Parathyroid adenoma (tissue), 2 donors: ENCODE data around the gene PGC.

Experiments used
- H2AFZ ChIP-seq: fragments of 300-600 bp; sonication (generic); one replicate; pipeline ENCODE4 v1.7.0; 2017; ENCODE audit warnings: antibody characterized with exemption, mild to moderate bottlenecking
- H3K27ac ChIP-seq: fragments of 300-600 bp; sonication (generic); one replicate; pipeline ENCODE4 v1.7.0; 2017
- H3K27me3 ChIP-seq: fragments of 300-600 bp; sonication (generic); one replicate; pipeline ENCODE4 v1.7.0; 2017; ENCODE audit warnings: low read length; ENCODE audit not compliant: control insufficient read depth, insufficient read depth
- H3K36me3 ChIP-seq: fragments of 300-600 bp; sonication (generic); one replicate; pipeline ENCODE4 v1.7.0; 2017; ENCODE audit warnings: low read length; ENCODE audit not compliant: control insufficient read depth, insufficient read depth
- H3K4me1 ChIP-seq: fragments of 300-600 bp; sonication (generic); one replicate; pipeline ENCODE4 v1.7.0; 2017; ENCODE audit warnings: control low read depth
- H3K4me2 ChIP-seq: fragments of 300-600 bp; sonication (generic); one replicate; pipeline ENCODE4 v1.7.0; 2017; ENCODE audit warnings: low read length
- H3K4me3 ChIP-seq: fragments of 300-600 bp; sonication (generic); one replicate; pipeline ENCODE4 v1.7.0; 2017; ENCODE audit warnings: low read depth, low read length
- H3K79me2 ChIP-seq: fragments of 300-600 bp; sonication (generic); one replicate; pipeline ENCODE4 v1.7.0; 2017; ENCODE audit warnings: control low read depth
- H3K9ac ChIP-seq: fragments of 300-600 bp; sonication (generic); one replicate; pipeline ENCODE4 v1.7.0; 2017; ENCODE audit warnings: mild to moderate bottlenecking
- H3K9me3 ChIP-seq: fragments of 300-600 bp; sonication (generic); one replicate; pipeline ENCODE4 v1.7.0; 2017; ENCODE audit warnings: low read length; ENCODE audit not compliant: control insufficient read depth
- TF ChIP-seq, protein P1 (sequence below): fragments of 300-600 bp; sonication (generic); IDR thresholded peaks from one replicate; pipeline ENCODE4 v1.7.0; 2017; ENCODE audit warnings: antibody characterized with exemption, mild to moderate bottlenecking
- donor health status: primary hyperparathyroidism.

The PGC gene

DNA sequence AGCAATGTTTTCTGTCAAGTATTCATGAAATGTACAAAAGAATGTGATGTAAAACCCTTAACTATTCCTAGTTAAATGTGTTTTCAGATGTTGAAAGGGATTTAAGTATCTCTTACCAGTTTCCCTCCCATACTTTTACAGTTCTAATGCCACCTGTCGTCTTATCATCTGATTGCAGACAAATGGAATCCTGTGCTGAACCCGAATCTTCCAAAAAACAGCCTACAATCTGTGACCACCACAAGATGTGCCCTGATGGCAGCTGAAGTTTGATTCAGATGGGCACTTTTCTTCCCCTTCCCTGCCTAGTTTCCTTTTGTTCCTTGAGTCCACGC is 42.2 kb upstream of the PGC start:
- no peaks in the 10 kb centered on the region for H3K36me3 ChIP-seq
- H3K4me1 ChIP-seq = peaks cover 6% of the 10 kb centered on the region
- H3K79me2 ChIP-seq = no peaks in the 10 kb centered on the region
- no peaks in the 10 kb centered on the region for H3K27me3 ChIP-seq
- H3K4me3 ChIP-seq = no peak overlapping the region
- H3K27ac ChIP-seq = no peak overlapping the region
- H3K4me2 ChIP-seq = no peak overlapping the region
- TF ChIP-seq, protein P1, sequence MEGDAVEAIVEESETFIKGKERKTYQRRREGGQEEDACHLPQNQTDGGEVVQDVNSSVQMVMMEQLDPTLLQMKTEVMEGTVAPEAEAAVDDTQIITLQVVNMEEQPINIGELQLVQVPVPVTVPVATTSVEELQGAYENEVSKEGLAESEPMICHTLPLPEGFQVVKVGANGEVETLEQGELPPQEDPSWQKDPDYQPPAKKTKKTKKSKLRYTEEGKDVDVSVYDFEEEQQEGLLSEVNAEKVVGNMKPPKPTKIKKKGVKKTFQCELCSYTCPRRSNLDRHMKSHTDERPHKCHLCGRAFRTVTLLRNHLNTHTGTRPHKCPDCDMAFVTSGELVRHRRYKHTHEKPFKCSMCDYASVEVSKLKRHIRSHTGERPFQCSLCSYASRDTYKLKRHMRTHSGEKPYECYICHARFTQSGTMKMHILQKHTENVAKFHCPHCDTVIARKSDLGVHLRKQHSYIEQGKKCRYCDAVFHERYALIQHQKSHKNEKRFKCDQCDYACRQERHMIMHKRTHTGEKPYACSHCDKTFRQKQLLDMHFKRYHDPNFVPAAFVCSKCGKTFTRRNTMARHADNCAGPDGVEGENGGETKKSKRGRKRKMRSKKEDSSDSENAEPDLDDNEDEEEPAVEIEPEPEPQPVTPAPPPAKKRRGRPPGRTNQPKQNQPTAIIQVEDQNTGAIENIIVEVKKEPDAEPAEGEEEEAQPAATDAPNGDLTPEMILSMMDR = no peak
- no peaks in the 10 kb centered on the region for H3K9me3 ChIP-seq
- no peak overlapping the region for H3K9ac ChIP-seq
- no peak overlapping the region for H2AFZ ChIP-seq

DNA sequence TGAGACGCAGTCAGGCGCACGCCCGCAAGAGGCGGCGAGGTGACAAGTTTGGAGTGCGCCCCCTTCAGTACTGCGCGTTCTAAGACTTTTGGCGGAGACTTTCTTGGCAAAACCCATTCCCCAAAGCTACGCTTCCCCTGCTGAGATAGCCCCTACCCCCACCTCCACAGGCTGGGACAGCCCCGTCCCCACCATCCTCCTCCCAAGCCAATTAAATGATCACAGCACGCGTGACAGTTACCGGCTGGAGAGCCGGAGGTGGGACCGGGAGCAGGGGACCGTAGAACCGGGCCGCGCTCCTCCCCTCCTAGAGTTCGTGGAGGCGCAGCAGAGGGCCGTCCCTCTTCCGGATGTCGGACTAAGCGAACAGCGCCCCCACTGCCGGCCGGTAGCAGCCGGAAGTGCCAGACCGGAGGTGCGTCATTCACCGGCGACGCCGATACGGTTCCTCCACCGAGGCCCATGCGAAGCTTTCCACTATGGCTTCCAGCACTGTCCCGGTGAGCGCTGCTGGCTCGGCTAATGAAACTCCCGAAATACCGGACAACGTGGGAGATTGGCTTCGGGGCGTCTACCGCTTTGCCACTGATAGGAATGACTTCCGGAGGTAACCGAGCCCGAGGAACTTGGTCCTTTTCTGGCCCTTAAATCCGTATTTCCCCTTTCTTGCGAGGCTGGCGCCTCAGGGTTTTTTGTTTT is 40.2 kb upstream of the PGC start, which contains the start of gene TOMM6:
TSS of gene TOMM6 (plus strand) at position 476 of the 699 bp plus-strand sequence. CDS start at position 480, 4 bp downstream.
- peak within 1 kb of the TSS; percentile 41 for H3K9ac ChIP-seq
- H2AFZ ChIP-seq = peak within 1 kb of the TSS; percentile 94
- H3K79me2 ChIP-seq = no peaks in the 10 kb centered on the region
- H3K4me1 ChIP-seq = peaks cover 6% of the 10 kb centered on the region
- no peaks in the 10 kb centered on the region for H3K36me3 ChIP-seq
- H3K4me2 ChIP-seq = peak within 1 kb of the TSS; percentile 94
- H3K27ac ChIP-seq = peak within 1 kb of the TSS; percentile 92
- no peaks in the 10 kb centered on the region for H3K9me3 ChIP-seq
- TF ChIP-seq, protein P1 = peak; percentile 94
- H3K4me3 ChIP-seq = peak within 1 kb of the TSS; percentile 99
- H3K27me3 ChIP-seq = no peaks in the 10 kb centered on the region

- Histone ChIP-seq H3K4me2 (peak overlapping the region; percentile 94), H2AFZ (peak overlapping the region; percentile 94), H3K36me3 (no peaks in the 10 kb centered on the region), H3K27ac (peak overlapping the region; percentile 92), H3K9ac (peak overlapping the region; percentile 10), H3K27me3 (no peaks in the 10 kb centered on the region), H3K4me1 (peaks cover 6% of the 10 kb centered on the region), H3K4me3 (peak overlapping the region; percentile 99), H3K79me2 (no peaks in the 10 kb centered on the region), H3K9me3 (no peaks in the 10 kb centered on the region)
- TF ChIP-seq, protein P1 = peak; percentile 91
Observed at GRCh38 chr6:41786451-41787218, 39.4 kb upstream of the PGC start.

GRCh38 chr6:41785689-41786450 is 38.7 kb upstream of the PGC start:
- H3K79me2 ChIP-seq = no peaks in the 10 kb centered on the region
- H3K9ac ChIP-seq = no peak overlapping the region
- peak overlapping the region; percentile 94 for H2AFZ ChIP-seq
- peak overlapping the region; percentile 99 for H3K4me3 ChIP-seq
- TF ChIP-seq, protein P1 = no peak
- H3K9me3 ChIP-seq = no peaks in the 10 kb centered on the region
- peak overlapping the region; percentile 94 for H3K4me2 ChIP-seq
- peak overlapping the region; percentile 11 for H3K27ac ChIP-seq
- no peaks in the 10 kb centered on the region for H3K36me3 ChIP-seq
- H3K27me3 ChIP-seq = no peaks in the 10 kb centered on the region
- peaks cover 13% of the 10 kb centered on the region for H3K4me1 ChIP-seq
